Stimulated activated CD4-positive, alpha-beta T cell treated with anti-CD3 and anti-CD28 coated beads, Interleukin-15, amount 100 ng/mL, for 24 hours (primary cell): Measurements from ENCODE around the gene ISG20.
"Not testable (repeated sequence)": the region's sequence is repeated elsewhere in the genome, so short reads cannot be mapped to it uniquely, and the experiment has no call there.

Experiments
- DNase-seq: peaks from one replicate; pipeline ENCODE4 v3.0.0-alpha.2; 2020

ISG20 gene

GRCh38 chr15:88619796-88620195 lies 19.0 kb upstream of the ISG20 start:
- DNase-seq, result no peak

GRCh38 chr15:88620995-88621772 lies 17.6 kb upstream of the ISG20 start, which contains the start of gene AEN:
Gene AEN (plus strand): TSS chr15:88621340. CDS start chr15:88626210, 4,870 bp downstream.
- peak; percentile 96 for DNase-seq

- peak; percentile 60 for DNase-seq
Observed at GRCh38 chr15:88621789-88622604, 16.8 kb upstream of the ISG20 start.

- no peak for DNase-seq
Observed at GRCh38 chr15:88622605-88622975, 16.2 kb upstream of the ISG20 start.

GRCh38 chr15:88623061-88623460 lies 15.8 kb upstream of the ISG20 start:
- DNase-seq, result peak; percentile 82

GRCh38 chr15:88623632-88624031 lies 15.2 kb upstream of the ISG20 start:
- no peak for DNase-seq

- DNase-seq, result peak; percentile 37
Observed at GRCh38 chr15:88624156-88624970, 14.5 kb upstream of the ISG20 start.

GRCh38 chr15:88624971-88625490 lies 13.8 kb upstream of the ISG20 start:
- DNase-seq, result no peak

GRCh38 chr15:88625943-88626741 lies 12.7 kb upstream of the ISG20 start:
- no peak for DNase-seq

GRCh38 chr15:88627463-88627862 lies 11.4 kb upstream of the ISG20 start:
- DNase-seq, result peak; percentile 61

GRCh38 chr15:88628018-88628654 lies 10.7 kb upstream of the ISG20 start:
- DNase-seq, result no peak

- DNase-seq, result no peak
Observed at GRCh38 chr15:88629071-88629470, 9.7 kb upstream of the ISG20 start.

- no peak for DNase-seq
Observed at GRCh38 chr15:88630141-88630721, 8.6 kb upstream of the ISG20 start.

- DNase-seq, result no peak
Observed at GRCh38 chr15:88630798-88631463, 7.9 kb upstream of the ISG20 start.

- no peak for DNase-seq
Observed at GRCh38 chr15:88631464-88632028, 7.3 kb upstream of the ISG20 start.

GRCh38 chr15:88632797-88633196 lies 6.0 kb upstream of the ISG20 start:
- not testable (repeated sequence) for DNase-seq

GRCh38 chr15:88634449-88634848 lies 4.4 kb upstream of the ISG20 start:
- no peak for DNase-seq

GRCh38 chr15:88635318-88635717 lies 3.5 kb upstream of the ISG20 start:
- DNase-seq, result peak; percentile 30

GRCh38 chr15:88636050-88636449 lies 2.8 kb upstream of the ISG20 start:
- peak; percentile 61 for DNase-seq

GRCh38 chr15:88636654-88637053 lies 2.2 kb upstream of the ISG20 start:
- no peak for DNase-seq
